ENCODE measurements around the gene TMEM222.

TMEM222 gene

GRCh38 chr1:27339213-27339612, 17.2 kb downstream of the TMEM222 start:
- Histone ChIP-seq H3K27ac (ENCODE audit: low read depth, low read length) (no peak overlapping the region), H3K4me2 (ENCODE audit: low read length) (no peak overlapping the region), H4K20me1 (ENCODE audit: control insufficient read depth, insufficient read depth, low read depth, low read length) (no peaks in the 10 kb centered on the region), H3K9me3 (ENCODE audit: control insufficient read depth, insufficient read depth, low read length) (no peaks in the 10 kb centered on the region), H3K79me2 (ENCODE audit: control insufficient read depth, low read length) (peaks cover 17% of the 10 kb centered on the region), H3K9me2 (replicated peaks; ENCODE audit: control insufficient read depth, low read length) (no peaks in the 10 kb centered on the region), H3K36me3 (ENCODE audit: control insufficient read depth, low read length) (peaks cover 14% of the 10 kb centered on the region), H3K27me3 (ENCODE audit: control insufficient read depth, low read length) (no peaks in the 10 kb centered on the region), H3K4me1 (ENCODE audit: control insufficient read depth, low read length) (peaks cover 49% of the 10 kb centered on the region), H3K4me3 (ENCODE audit: low read length) (no peak overlapping the region), H3F3A (ENCODE audit: control insufficient read depth, insufficient read depth) (peaks cover 3% of the 10 kb centered on the region; the same call in 1 of the 2 replicates)
- TF ChIP-seq EZH2phosphoT487 (IDR thresholded peaks at IDR 0.05; ENCODE audit: borderline replicate concordance, low read length) (no peak), CTCF (IDR thresholded peaks at IDR 0.05; ENCODE audit: low read depth, low read length, poor library complexity, severe bottlenecking) (peak; percentile 16)

GRCh38 chr1:27341525-27342252, 19.7 kb downstream of the TMEM222 start, which contains the start of gene SYTL1:
TSS of gene SYTL1 (plus strand) at chr1:27342022. CDS start at chr1:27345335, 3,313 bp downstream.
- Histone ChIP-seq H3K27ac (ENCODE audit: low read depth, low read length) (peak within 1 kb of the TSS; percentile 54), H3K4me1 (ENCODE audit: control insufficient read depth, low read length) (peaks cover 49% of the 10 kb centered on the region), H3F3A (ENCODE audit: control insufficient read depth, insufficient read depth) (peaks cover 3% of the 10 kb centered on the region; the same call in 1 of the 2 replicates), H3K9me2 (replicated peaks; ENCODE audit: control insufficient read depth, low read length) (no peaks in the 10 kb centered on the region), H3K79me2 (ENCODE audit: control insufficient read depth, low read length) (peaks cover 17% of the 10 kb centered on the region), H3K36me3 (ENCODE audit: control insufficient read depth, low read length) (no peaks in the 10 kb centered on the region; the same call in 1 of the 2 replicates), H3K4me3 (ENCODE audit: low read length) (peak within 1 kb of the TSS; percentile 85), H4K20me1 (ENCODE audit: control insufficient read depth, insufficient read depth, low read depth, low read length) (no peaks in the 10 kb centered on the region), H3K27me3 (ENCODE audit: control insufficient read depth, low read length) (no peaks in the 10 kb centered on the region), H3K4me2 (ENCODE audit: low read length) (peak within 1 kb of the TSS; percentile 91), H3K9me3 (ENCODE audit: control insufficient read depth, insufficient read depth, low read length) (no peaks in the 10 kb centered on the region)
- TF ChIP-seq CTCF (IDR thresholded peaks at IDR 0.05; ENCODE audit: low read depth, low read length, poor library complexity, severe bottlenecking) (no peak), EZH2phosphoT487 (IDR thresholded peaks at IDR 0.05; ENCODE audit: borderline replicate concordance, low read length) (no peak)

GRCh38 chr1:27342391-27342777, 20.4 kb downstream of the TMEM222 start:
- H3K27ac ChIP-seq (ENCODE audit: low read depth, low read length), result peak overlapping the region; percentile 54
- peak overlapping the region; percentile 91 for H3K4me2 ChIP-seq (ENCODE audit: low read length)

More at GRCh38 chr1:27342391-27342777, 20.4 kb downstream of the TMEM222 start:
- peaks cover 17% of the 10 kb centered on the region for H3K79me2 ChIP-seq (ENCODE audit: control insufficient read depth, low read length)
- TF ChIP-seq CTCF (IDR thresholded peaks at IDR 0.05; ENCODE audit: low read depth, low read length, poor library complexity, severe bottlenecking), result peak; percentile 33
- TF ChIP-seq EZH2phosphoT487 (IDR thresholded peaks at IDR 0.05; ENCODE audit: borderline replicate concordance, low read length), result no peak
- H4K20me1 ChIP-seq (ENCODE audit: control insufficient read depth, insufficient read depth, low read depth, low read length), result no peaks in the 10 kb centered on the region
- no peaks in the 10 kb centered on the region for H3K9me2 ChIP-seq (replicated peaks; ENCODE audit: control insufficient read depth, low read length)
- peaks cover 3% of the 10 kb centered on the region; the same call in 1 of the 2 replicates for H3F3A ChIP-seq (ENCODE audit: control insufficient read depth, insufficient read depth)
- peak overlapping the region; percentile 85 for H3K4me3 ChIP-seq (ENCODE audit: low read length)
- no peaks in the 10 kb centered on the region for H3K27me3 ChIP-seq (ENCODE audit: control insufficient read depth, low read length)
- no peaks in the 10 kb centered on the region for H3K9me3 ChIP-seq (ENCODE audit: control insufficient read depth, insufficient read depth, low read length)
- no peaks in the 10 kb centered on the region for H3K36me3 ChIP-seq (ENCODE audit: control insufficient read depth, low read length)
- peaks cover 49% of the 10 kb centered on the region for H3K4me1 ChIP-seq (ENCODE audit: control insufficient read depth, low read length)

Data from DOHH2 (cell line).